H7 (cell line): ENCODE measurements around the gene TYRP1. TPM values are rescaled to one million over a fixed set of nuclear protein-coding genes. Genes with fewer than 3 reads are reported as not detected.
"Not testable (repeated sequence)": the region's sequence is repeated elsewhere in the genome, so short reads cannot be mapped to it uniquely, and the experiment has no call there.

ENCODE experiments used
- DNase-seq: peaks from one replicate; pipeline ENCODE4 v3.0.0; 2012
- H3K27me3 ChIP-seq: 2 replicates; pipeline ENCODE4 v1.6.0; 2011; ENCODE audit warnings: mild to moderate bottlenecking, low read length; ENCODE audit not compliant: control insufficient read depth, insufficient read depth
- H3K36me3 ChIP-seq: replicated peaks from 2 replicates; pipeline ENCODE4 v1.5.1; 2011; ENCODE audit warnings: low read length; ENCODE audit not compliant: control insufficient read depth, insufficient read depth
- H3K4me3 ChIP-seq: 2 replicates; pipeline ENCODE4 v1.5.1; 2011; ENCODE audit warnings: low read depth, mild to moderate bottlenecking, control low read depth, low read length, moderate library complexity; ENCODE audit not compliant: insufficient read depth
- total RNA-seq: library from RNA; depleted of rRNA; stranded (reverse); fragments of >200 nt; shearing (Covaris generic); gene quantifications from 2 replicates; pipeline ENCODE4 v1.2.3, GENCODE V29; 2014; rRNA removed

TYRP1 gene
- total RNA-seq = 0.26 and 0.59 TPM in 2 replicates

GRCh38 chr9:12693141-12693540 is at the start of gene TYRP1:
Gene TYRP1, plus strand, starts transcription at chr9:12693385. Its CDS starts 612 bp downstream, at chr9:12693997.
- Histone ChIP-seq H3K36me3 (no peaks in the 10 kb centered on the region), H3K27me3 (no peaks in the 10 kb centered on the region), H3K4me3 (no peak within 1 kb of the TSS)
- no peak for DNase-seq

- DNase-seq = no peak
- Histone ChIP-seq H3K36me3 (no peaks in the 10 kb centered on the region), H3K4me3 (no peak overlapping the region), H3K27me3 (no peaks in the 10 kb centered on the region)
Measured at GRCh38 chr9:12643686-12644085, 49.5 kb upstream of the TYRP1 start.

GRCh38 chr9:12648925-12649324 is 44.3 kb upstream of the TYRP1 start:
- Histone ChIP-seq H3K36me3 (no peaks in the 10 kb centered on the region), H3K4me3 (no peak overlapping the region), H3K27me3 (no peaks in the 10 kb centered on the region)
- no peak for DNase-seq

- DNase-seq = no peak
- Histone ChIP-seq H3K27me3 (no peaks in the 10 kb centered on the region), H3K4me3 (no peak overlapping the region), H3K36me3 (no peaks in the 10 kb centered on the region)
Measured at GRCh38 chr9:12651125-12651524, 42.1 kb upstream of the TYRP1 start.

GRCh38 chr9:12652973-12653372 is 40.2 kb upstream of the TYRP1 start:
- Histone ChIP-seq H3K27me3 (no peaks in the 10 kb centered on the region), H3K36me3 (no peaks in the 10 kb centered on the region), H3K4me3 (no peak overlapping the region)
- DNase-seq = no peak

- DNase-seq = no peak
- H3K36me3 ChIP-seq = no peaks in the 10 kb centered on the region
- no peaks in the 10 kb centered on the region for H3K27me3 ChIP-seq
- H3K4me3 ChIP-seq = no peak overlapping the region
Measured at GRCh38 chr9:12656803-12657202, 36.4 kb upstream of the TYRP1 start.

GRCh38 chr9:12657233-12657632 is 36.0 kb upstream of the TYRP1 start:
- Histone ChIP-seq H3K36me3 (no peaks in the 10 kb centered on the region), H3K4me3 (no peak overlapping the region), H3K27me3 (no peaks in the 10 kb centered on the region)
- no peak for DNase-seq

- H3K4me3 ChIP-seq = no peak overlapping the region
- no peak for DNase-seq
- H3K36me3 ChIP-seq = no peaks in the 10 kb centered on the region
- H3K27me3 ChIP-seq = no peaks in the 10 kb centered on the region
Measured at GRCh38 chr9:12657998-12658397, 35.2 kb upstream of the TYRP1 start.

- DNase-seq = no peak
- Histone ChIP-seq H3K36me3 (no peaks in the 10 kb centered on the region), H3K4me3 (no peak overlapping the region), H3K27me3 (no peaks in the 10 kb centered on the region)
Measured at GRCh38 chr9:12658531-12659209, 34.5 kb upstream of the TYRP1 start.

GRCh38 chr9:12659220-12659619 is 34.0 kb upstream of the TYRP1 start:
- no peak overlapping the region for H3K4me3 ChIP-seq
- no peaks in the 10 kb centered on the region for H3K36me3 ChIP-seq
- H3K27me3 ChIP-seq = no peaks in the 10 kb centered on the region
- DNase-seq = no peak

GRCh38 chr9:12666813-12667212 is 26.4 kb upstream of the TYRP1 start:
- DNase-seq = no peak
- H3K27me3 ChIP-seq = no peaks in the 10 kb centered on the region

GRCh38 chr9:12667892-12668291 is 25.3 kb upstream of the TYRP1 start:
- Histone ChIP-seq H3K27me3 (no peaks in the 10 kb centered on the region), H3K36me3 (no peaks in the 10 kb centered on the region), H3K4me3 (no peak overlapping the region)
- DNase-seq = no peak

More at GRCh38 chr9:12666813-12667212, 26.4 kb upstream of the TYRP1 start:
- H3K4me3 ChIP-seq = no peak overlapping the region
- no peaks in the 10 kb centered on the region for H3K36me3 ChIP-seq

GRCh38 chr9:12670006-12670405 is 23.2 kb upstream of the TYRP1 start:
- no peaks in the 10 kb centered on the region for H3K27me3 ChIP-seq
- no peaks in the 10 kb centered on the region for H3K36me3 ChIP-seq
- DNase-seq = no peak
- no peak overlapping the region for H3K4me3 ChIP-seq

- Histone ChIP-seq H3K27me3 (no peaks in the 10 kb centered on the region), H3K4me3 (no peak overlapping the region), H3K36me3 (no peaks in the 10 kb centered on the region)
- no peak for DNase-seq
Measured at GRCh38 chr9:12674961-12675360, 18.2 kb upstream of the TYRP1 start.

- H3K4me3 ChIP-seq, H3K36me3 ChIP-seq, DNase-seq, H3K27me3 ChIP-seq: not testable (repeated sequence)
Measured at GRCh38 chr9:12677462-12678126, 15.6 kb upstream of the TYRP1 start.
